Large intestine (tissue), 12 donors: ENCODE data around the gene TNFRSF13B. TPM values are rescaled to one million over a fixed set of nuclear protein-coding genes. Genes with fewer than 3 reads are reported as not detected.

ENCODE experiments used
- DNase-seq, 2 donors: peaks; one replicate each; pipeline versions ENCODE4 v3.0.0 to v3.0.0-alpha.2; 2013
- H3K27ac ChIP-seq: one replicate; pipeline ENCODE4 v1.5.1; 2013; ENCODE audit warnings: low read length
- H3K27me3 ChIP-seq: 2 replicates; pipeline ENCODE4 v1.6.1; 2013; ENCODE audit warnings: low read length; ENCODE audit not compliant: control insufficient read depth, insufficient read depth
- H3K36me3 ChIP-seq: 2 replicates; pipeline ENCODE4 v1.6.1; 2013; ENCODE audit warnings: low read length; ENCODE audit not compliant: control insufficient read depth, insufficient read depth
- H3K4me1 ChIP-seq: one replicate; pipeline ENCODE4 v1.6.1; 2013; ENCODE audit warnings: low read length; ENCODE audit not compliant: control insufficient read depth, insufficient read depth
- H3K4me3 ChIP-seq: one replicate; pipeline ENCODE4 v1.5.1; 2013; ENCODE audit warnings: low read length
- H3K9me3 ChIP-seq: one replicate; pipeline ENCODE4 v1.6.1; 2013; ENCODE audit warnings: mild to moderate bottlenecking, low read depth, low read length, moderate library complexity; ENCODE audit not compliant: control insufficient read depth
- WGBS: methylation state at CpG from one replicate; pipeline ENCODE4 v1.1.5; 2013; ENCODE audit warnings: low lambda C conversion rate; ENCODE audit not compliant: insufficient coverage; 5-methylcytosine and 5-hydroxymethylcytosine counted together
- long read RNA-seq, 11 donors: transcript quantifications; one replicate each; lab custom pipeline, GENCODE V29; 2026
- polyA plus RNA-seq: library from polyadenylated mRNA; unstranded; fragments of 120-200 nt; gene quantifications from one replicate; pipeline ENCODE4 v1.2.1, GENCODE V29; 2013

Gene TNFRSF13B
- polyA plus RNA-seq, result 0.07 TPM
- long read RNA-seq, donor 1, result 0 reads
- long read RNA-seq, donor 2, result 0 reads
- long read RNA-seq, donor 3, result 0 reads
- long read RNA-seq, donor 4, result 0 reads
- long read RNA-seq, donor 5, result 0 reads
- long read RNA-seq, donor 6, result 0 reads
- long read RNA-seq, donor 7, result 0 reads
- long read RNA-seq, donor 8, result 0 reads
- long read RNA-seq, donor 9, result 0 reads
- long read RNA-seq, donor 10, result 0 reads
- long read RNA-seq, donor 11, result 0 reads

GRCh38 chr17:16971458-16972338 is at the start of gene TNFRSF13B:
TSS of gene TNFRSF13B (minus strand) at chr17:16972118. CDS start at chr17:16972075, 43 bp downstream.
- no CpG with 5 or more reads among the region's 17 CpGs for WGBS
- peaks cover 4% of the 10 kb centered on the region for H3K27me3 ChIP-seq
- no peaks in the 10 kb centered on the region for H3K9me3 ChIP-seq
- no peak for DNase-seq
- no peaks in the 10 kb centered on the region for H3K4me1 ChIP-seq
- H3K36me3 ChIP-seq, result no peaks in the 10 kb centered on the region
- no peak within 1 kb of the TSS for H3K4me3 ChIP-seq
- H3K27ac ChIP-seq, result no peak within 1 kb of the TSS

- Histone ChIP-seq H3K4me3 (no peak overlapping the region), H3K27ac (peak overlapping the region; percentile 99), H3K27me3 (no peaks in the 10 kb centered on the region), H3K36me3 (no peaks in the 10 kb centered on the region), H3K9me3 (no peaks in the 10 kb centered on the region), H3K4me1 (peaks cover 52% of the 10 kb centered on the region)
- DNase-seq, result peak; percentile 91 to 94
- no CpG with 5 or more reads among the region's 15 CpGs for WGBS
Measured at GRCh38 chr17:17021194-17021863, 49.4 kb upstream of the TNFRSF13B start.

- H3K27ac ChIP-seq, result peak overlapping the region; percentile 99
Measured at GRCh38 chr17:17020821-17021193, 48.9 kb upstream of the TNFRSF13B start.

GRCh38 chr17:17019891-17020456 is 48.1 kb upstream of the TNFRSF13B start:
- no peak for DNase-seq
- Histone ChIP-seq H3K4me1 (peaks cover 52% of the 10 kb centered on the region), H3K9me3 (no peaks in the 10 kb centered on the region), H3K36me3 (no peaks in the 10 kb centered on the region), H3K27me3 (no peaks in the 10 kb centered on the region), H3K4me3 (no peak overlapping the region), H3K27ac (no peak overlapping the region)
- WGBS, result no CpG with 5 or more reads among the region's 13 CpGs

More at GRCh38 chr17:17020821-17021193, 48.9 kb upstream of the TNFRSF13B start:
- peaks cover 52% of the 10 kb centered on the region for H3K4me1 ChIP-seq
- H3K9me3 ChIP-seq, result no peaks in the 10 kb centered on the region
- WGBS, result no CpG with 5 or more reads among the region's 8 CpGs
- H3K36me3 ChIP-seq, result no peaks in the 10 kb centered on the region
- H3K4me3 ChIP-seq, result no peak overlapping the region
- no peaks in the 10 kb centered on the region for H3K27me3 ChIP-seq
- DNase-seq, result no peak

- H3K27me3 ChIP-seq, result no peaks in the 10 kb centered on the region
- H3K36me3 ChIP-seq, result no peaks in the 10 kb centered on the region
- H3K4me1 ChIP-seq, result peaks cover 52% of the 10 kb centered on the region
- peak overlapping the region; percentile 62 for H3K27ac ChIP-seq
- no peaks in the 10 kb centered on the region for H3K9me3 ChIP-seq
- DNase-seq, result no peak
- H3K4me3 ChIP-seq, result no peak overlapping the region
- WGBS, result no CpG with 5 or more reads among the region's 5 CpGs
Measured at GRCh38 chr17:17019430-17019762, 47.5 kb upstream of the TNFRSF13B start.

- no peaks in the 10 kb centered on the region for H3K36me3 ChIP-seq
- peak in 1 of 2 donors; percentile 80 for DNase-seq
- peaks cover 52% of the 10 kb centered on the region for H3K4me1 ChIP-seq
- WGBS, result no CpG with 5 or more reads among the region's 10 CpGs
- H3K27ac ChIP-seq, result peak overlapping the region; percentile 62
- no peak overlapping the region for H3K4me3 ChIP-seq
- no peaks in the 10 kb centered on the region for H3K27me3 ChIP-seq
- H3K9me3 ChIP-seq, result no peaks in the 10 kb centered on the region
Measured at GRCh38 chr17:17018612-17019429, 46.9 kb upstream of the TNFRSF13B start.

- Histone ChIP-seq H3K4me1 (peaks cover 49% of the 10 kb centered on the region), H3K4me3 (no peak overlapping the region), H3K36me3 (no peaks in the 10 kb centered on the region), H3K27ac (no peak overlapping the region), H3K27me3 (no peaks in the 10 kb centered on the region), H3K9me3 (no peaks in the 10 kb centered on the region)
- WGBS, result no CpG with 5 or more reads among the region's 11 CpGs
- no peak for DNase-seq
Measured at GRCh38 chr17:17018021-17018441, 46.1 kb upstream of the TNFRSF13B start.

GRCh38 chr17:17017343-17018014 is 45.6 kb upstream of the TNFRSF13B start:
- no peaks in the 10 kb centered on the region for H3K36me3 ChIP-seq
- no peak overlapping the region for H3K27ac ChIP-seq
- peaks cover 43% of the 10 kb centered on the region for H3K4me1 ChIP-seq
- DNase-seq, result no peak
- no peaks in the 10 kb centered on the region for H3K9me3 ChIP-seq
- no peak overlapping the region for H3K4me3 ChIP-seq
- no CpG with 5 or more reads among the region's 8 CpGs for WGBS
- H3K27me3 ChIP-seq, result no peaks in the 10 kb centered on the region
